OCI-LY7 (cell line): ENCODE measurements around the gene KDM4B. TPM values are rescaled to one million over a fixed set of nuclear protein-coding genes. Genes with fewer than 3 reads are reported as not detected.

ENCODE experiments used
- BruUV-seq: library from RNA; stranded (reverse); fragments of 400-500 nt; replicated peaks from 2 replicates; lab custom pipeline; 2021; lab: Mats Ljungman, UMichigan
- CTCF ChIA-PET: fragments of 300-600 bp; sonication (Branson Sonifier 250); formaldehyde crosslinking; loops from one replicate; lab custom pipeline; 2022; ENCODE audit warnings: antibody characterized with exemption; ENCODE audit not compliant: unreplicated experiment; lab: Charles Lee
- POLR2A ChIA-PET: fragments of 300-600 bp; sonication (Branson Sonifier 250); formaldehyde crosslinking; loops from one replicate; lab custom pipeline; 2022; ENCODE audit warnings: antibody characterized with exemption; lab: Charles Lee
- DNase-seq: peaks from one replicate; pipeline ENCODE4 v3.0.0-alpha.2; 2015; ENCODE audit warnings: low spot score
- H2AFZ ChIP-seq: fragments of 200-600 bp; sonication (generic), shearing (Covaris generic); 2 replicates; pipeline ENCODE4 v1.6.1; 2014; ENCODE audit warnings: mild to moderate bottlenecking, antibody characterized with exemption, low read length, moderate library complexity
- H3K27ac ChIP-seq: fragments of 200-600 bp; sonication (generic); 2 replicates; pipeline ENCODE4 v1.5.1; 2014; ENCODE audit warnings: mixed run types, low read depth, mild to moderate bottlenecking, moderate library complexity, low read length, inconsistent platforms; ENCODE audit not compliant: poor library complexity, severe bottlenecking
- H3K36me3 ChIP-seq: fragments of 200-600 bp; sonication (generic); 2 replicates; pipeline ENCODE4 v1.6.1; 2014; ENCODE audit warnings: mild to moderate bottlenecking, antibody characterized with exemption, low read length, moderate library complexity, mixed read lengths; ENCODE audit not compliant: insufficient read depth
- H3K4me1 ChIP-seq: fragments of 200-600 bp; sonication (generic); 2 replicates; pipeline ENCODE4 v1.5.1; 2014; ENCODE audit warnings: mild to moderate bottlenecking, low read length; ENCODE audit not compliant: insufficient read depth, poor library complexity, severe bottlenecking
- H3K4me2 ChIP-seq: fragments of 200-600 bp; sonication (generic); 2 replicates; pipeline ENCODE4 v1.6.1; 2014; ENCODE audit warnings: mild to moderate bottlenecking, low read length
- H3K4me3 ChIP-seq: fragments of 200-600 bp; sonication (generic); 2 replicates; pipeline ENCODE4 v1.5.1; 2014; ENCODE audit warnings: mild to moderate bottlenecking, low read depth, low read length; ENCODE audit not compliant: poor library complexity, severe bottlenecking
- H3K79me2 ChIP-seq: fragments of 200-600 bp; sonication (generic); 2 replicates; pipeline ENCODE4 v1.6.1; 2016; ENCODE audit warnings: low read depth, mild to moderate bottlenecking, low read length, moderate library complexity, mixed read lengths; ENCODE audit not compliant: insufficient read depth
- H3K9me2 ChIP-seq: fragments of 200-600 bp; sonication (generic); 2 replicates; pipeline ENCODE4 v1.6.1; 2016; ENCODE audit warnings: mild to moderate bottlenecking, low read length, mixed read lengths; ENCODE audit not compliant: insufficient read depth
- H3K9me3 ChIP-seq: fragments of 200-600 bp; sonication (generic); 2 replicates; pipeline ENCODE4 v1.6.1; 2014; ENCODE audit warnings: mild to moderate bottlenecking, mixed run types, low read length, mixed read lengths
- H4K20me1 ChIP-seq: fragments of 200-600 bp; sonication (generic); 2 replicates; pipeline ENCODE4 v1.6.1; 2014; ENCODE audit warnings: mild to moderate bottlenecking, antibody characterized with exemption, low read length, moderate library complexity, mixed read lengths; ENCODE audit not compliant: insufficient read depth
- CTCF ChIP-seq: fragments of 200-600 bp; sonication (generic); conservative IDR thresholded peaks from 2 replicates; pipeline ENCODE4 v1.5.1; 2014; ENCODE audit warnings: mild to moderate bottlenecking, antibody characterized with exemption, low read length, moderate library complexity, mixed read lengths
- EZH2phosphoT487 ChIP-seq: fragments of 200-600 bp; sonication (generic); IDR thresholded peaks from 2 replicates; pipeline ENCODE4 v1.6.1; 2018; ENCODE audit warnings: low read depth, borderline replicate concordance, mild to moderate bottlenecking, mixed run types, antibody characterized with exemption, low read length, moderate library complexity, mixed read lengths
- intact Hi-C: fragments of 100-400 bp; cut with micrococcal nuclease; formaldehyde crosslinking; loops from one replicate; pipeline ENCODE4 v1.10.0; 2022; ENCODE audit not compliant: unreplicated experiment
- total RNA-seq, 2 experiments: library from RNA; depleted of rRNA in 1 of 2; stranded (reverse); fragments of >200 nt in 1 of 2; shearing (Covaris generic) in 1 of 2; gene quantifications; 2 replicates each; pipeline ENCODE4 v1.2.3, GENCODE V29; 2014 to 2022

KDM4B gene
- total RNA-seq, 2 experiments from 2014 or later: 24.3 to 44.2 TPM

- TF ChIP-seq EZH2phosphoT487 (no peak), CTCF (no peak)
- no peak overlapping the region for H3K27ac ChIP-seq
- no peaks in the 10 kb centered on the region for H3K9me2 ChIP-seq
- ChIA-PET POLR2A (no interaction called here), CTCF (no interaction called here)
- no peak overlapping the region for H2AFZ ChIP-seq
- H3K36me3 ChIP-seq: no peaks in the 10 kb centered on the region
- H3K79me2 ChIP-seq: no peaks in the 10 kb centered on the region
- intact Hi-C loops: no loop called here
- H3K9me3 ChIP-seq: no peaks in the 10 kb centered on the region
- no peaks in the 10 kb centered on the region for H3K4me1 ChIP-seq
- no peak overlapping the region for H3K4me3 ChIP-seq
- no peaks in the 10 kb centered on the region for H4K20me1 ChIP-seq
- no peak overlapping the region for H3K4me2 ChIP-seq
- no TSS peak for BruUV-seq
- no peak for DNase-seq
Observed at GRCh38 chr19:5006821-5007220, 37.9 kb downstream of the KDM4B start.

GRCh38 chr19:5011476-5012238 is 42.7 kb downstream of the KDM4B start:
- H3K36me3 ChIP-seq: peaks cover 4% of the 10 kb centered on the region; the same call in 1 of the 2 replicates
- no peak overlapping the region for H3K4me3 ChIP-seq
- H2AFZ ChIP-seq: no peak overlapping the region
- DNase-seq: no peak
- no peak overlapping the region for H3K27ac ChIP-seq
- no TSS peak for BruUV-seq
- no peaks in the 10 kb centered on the region for H3K9me3 ChIP-seq
- H4K20me1 ChIP-seq: no peaks in the 10 kb centered on the region
- CTCF ChIA-PET: no interaction called here
- intact Hi-C loops: no loop called here
- TF ChIP-seq EZH2phosphoT487 (no peak), CTCF (no peak)
- H3K4me1 ChIP-seq: no peaks in the 10 kb centered on the region
- H3K4me2 ChIP-seq: no peak overlapping the region
- POLR2A ChIA-PET: no interaction called here
- no peaks in the 10 kb centered on the region for H3K9me2 ChIP-seq
- no peaks in the 10 kb centered on the region for H3K79me2 ChIP-seq
